ENCODE results near the gene RICTOR. TPM values are rescaled to one million over a fixed set of nuclear protein-coding genes. Genes with fewer than 3 reads are reported as not detected.

Gene RICTOR
- polyA plus RNA-seq, 1 donor from 2014 or later: 12.9 TPM

- Histone ChIP-seq H3K4me3 (ENCODE audit: low read length) (no peak overlapping the region), H3K27ac (ENCODE audit: low read length) (no peak overlapping the region), H2AFZ (ENCODE audit: low read depth, low read length) (no peak overlapping the region), H3K27me3 (ENCODE audit: insufficient read depth, low read depth, low read length) (no peaks in the 10 kb centered on the region), H3F3A (ENCODE audit: insufficient read depth, low read length, poor library complexity, severe bottlenecking) (no peaks in the 10 kb centered on the region), H3K79me2 (replicated peaks; ENCODE audit: insufficient read depth, low read length) (no peaks in the 10 kb centered on the region), H3K9me2 (ENCODE audit: insufficient read depth, low read length) (no peaks in the 10 kb centered on the region), H3K9ac (ENCODE audit: low read length) (no peak overlapping the region), H3K4me2 (ENCODE audit: low read length) (no peak overlapping the region), H3K36me3 (ENCODE audit: insufficient read depth, low read length) (peaks cover 5% of the 10 kb centered on the region), H4K20me1 (ENCODE audit: insufficient read depth) (no peaks in the 10 kb centered on the region), H3K9me3 (ENCODE audit: low read length) (no peaks in the 10 kb centered on the region)
- TF ChIP-seq EP300 (conservative IDR thresholded peaks at IDR 0.05; ENCODE audit: poor library complexity, severe bottlenecking): no peak
- TF ChIP-seq MXI1 (conservative IDR thresholded peaks at IDR 0.05; ENCODE audit: poor library complexity, severe bottlenecking): no peak
- TF ChIP-seq POLR2AphosphoS5 (IDR thresholded peaks at IDR 0.05): no peak
- TF ChIP-seq TAF1 (IDR thresholded peaks at IDR 0.05; ENCODE audit: low read depth): no peak
- no peak for TF ChIP-seq EZH2 (IDR thresholded peaks at IDR 0.05; ENCODE audit: borderline replicate concordance, insufficient read depth, low read length, poor library complexity, severe bottlenecking)
- no peak for TF ChIP-seq SMC3 (conservative IDR thresholded peaks at IDR 0.05; ENCODE audit: poor library complexity)
- TF ChIP-seq REST (IDR thresholded peaks at IDR 0.05; ENCODE audit: borderline replicate concordance): no peak
- TF ChIP-seq, protein P1, sequence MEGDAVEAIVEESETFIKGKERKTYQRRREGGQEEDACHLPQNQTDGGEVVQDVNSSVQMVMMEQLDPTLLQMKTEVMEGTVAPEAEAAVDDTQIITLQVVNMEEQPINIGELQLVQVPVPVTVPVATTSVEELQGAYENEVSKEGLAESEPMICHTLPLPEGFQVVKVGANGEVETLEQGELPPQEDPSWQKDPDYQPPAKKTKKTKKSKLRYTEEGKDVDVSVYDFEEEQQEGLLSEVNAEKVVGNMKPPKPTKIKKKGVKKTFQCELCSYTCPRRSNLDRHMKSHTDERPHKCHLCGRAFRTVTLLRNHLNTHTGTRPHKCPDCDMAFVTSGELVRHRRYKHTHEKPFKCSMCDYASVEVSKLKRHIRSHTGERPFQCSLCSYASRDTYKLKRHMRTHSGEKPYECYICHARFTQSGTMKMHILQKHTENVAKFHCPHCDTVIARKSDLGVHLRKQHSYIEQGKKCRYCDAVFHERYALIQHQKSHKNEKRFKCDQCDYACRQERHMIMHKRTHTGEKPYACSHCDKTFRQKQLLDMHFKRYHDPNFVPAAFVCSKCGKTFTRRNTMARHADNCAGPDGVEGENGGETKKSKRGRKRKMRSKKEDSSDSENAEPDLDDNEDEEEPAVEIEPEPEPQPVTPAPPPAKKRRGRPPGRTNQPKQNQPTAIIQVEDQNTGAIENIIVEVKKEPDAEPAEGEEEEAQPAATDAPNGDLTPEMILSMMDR (IDR thresholded peaks at IDR 0.05; ENCODE audit: poor library complexity, severe bottlenecking): no peak
- no peak for TF ChIP-seq RAD21 (conservative IDR thresholded peaks at IDR 0.05)
Measured at GRCh38 chr5:38940230-38940858, 133.9 kb downstream of the RICTOR start.

- no peak overlapping the region for H3K4me2 ChIP-seq (ENCODE audit: low read length)
- H3K9me2 ChIP-seq (ENCODE audit: insufficient read depth, low read length): no peaks in the 10 kb centered on the region
- H4K20me1 ChIP-seq (ENCODE audit: insufficient read depth): no peaks in the 10 kb centered on the region
- no peaks in the 10 kb centered on the region for H3F3A ChIP-seq (ENCODE audit: insufficient read depth, low read length, poor library complexity, severe bottlenecking)
- H3K27me3 ChIP-seq (ENCODE audit: insufficient read depth, low read depth, low read length): no peaks in the 10 kb centered on the region
- no peaks in the 10 kb centered on the region for H3K9me3 ChIP-seq (ENCODE audit: low read length)
- no peak overlapping the region for H3K9ac ChIP-seq (ENCODE audit: low read length)
- H3K36me3 ChIP-seq (ENCODE audit: insufficient read depth, low read length): peaks cover 5% of the 10 kb centered on the region
- H2AFZ ChIP-seq (ENCODE audit: low read depth, low read length): no peak overlapping the region
- TF ChIP-seq SMC3 (conservative IDR thresholded peaks at IDR 0.05; ENCODE audit: poor library complexity) (no peak), REST (IDR thresholded peaks at IDR 0.05; ENCODE audit: borderline replicate concordance) (no peak)
- H3K27ac ChIP-seq (ENCODE audit: low read length): no peak overlapping the region
- H3K79me2 ChIP-seq (replicated peaks; ENCODE audit: insufficient read depth, low read length): no peaks in the 10 kb centered on the region
- H3K4me3 ChIP-seq (ENCODE audit: low read length): no peak overlapping the region
Measured at GRCh38 chr5:38938973-38939372, 135.2 kb downstream of the RICTOR start.

All from neural cell (in vitro differentiated cells).